Retinal pigment epithelial cell (primary cell): Measurements from ENCODE around the gene ABCC9.

Experiments
- DNase-seq: peaks from one replicate; pipeline ENCODE4 v3.0.0-alpha.2; 2010; ENCODE audit warnings: low read depth
- H3K4me3 ChIP-seq: 2 replicates; pipeline ENCODE4 v1.5.1; 2011; ENCODE audit warnings: mild to moderate bottlenecking, low read length, control low read depth, moderate library complexity
- CTCF ChIP-seq: conservative IDR thresholded peaks from 2 replicates; pipeline ENCODE4 v1.5.1; 2011; ENCODE audit warnings: low read depth, low read length, control low read depth, inconsistent platforms

The ABCC9 gene

GRCh38 chr12:21881965-21882364, 59.3 kb downstream of the ABCC9 start:
- H3K4me3 ChIP-seq, result no peak overlapping the region
- DNase-seq, result no peak
- no peak for TF ChIP-seq CTCF

- TF ChIP-seq CTCF, result no peak
- no peak for DNase-seq
- no peak overlapping the region for H3K4me3 ChIP-seq
Measured at GRCh38 chr12:21879312-21879711, 61.9 kb downstream of the ABCC9 start.

- no peak for DNase-seq
- H3K4me3 ChIP-seq, result no peak overlapping the region
- TF ChIP-seq CTCF, result no peak
Measured at GRCh38 chr12:21877293-21877982, 63.8 kb downstream of the ABCC9 start.

- DNase-seq, result no peak
- no peak for TF ChIP-seq CTCF
- no peak overlapping the region for H3K4me3 ChIP-seq
Measured at GRCh38 chr12:21865846-21866245, 75.4 kb downstream of the ABCC9 start.

GRCh38 chr12:21860534-21860933, 80.7 kb downstream of the ABCC9 start:
- no peak for DNase-seq
- TF ChIP-seq CTCF, result no peak
- no peak overlapping the region for H3K4me3 ChIP-seq

- no peak for TF ChIP-seq CTCF
- no peak for DNase-seq
- H3K4me3 ChIP-seq, result no peak overlapping the region
Measured at GRCh38 chr12:21860128-21860527, 81.1 kb downstream of the ABCC9 start.

- DNase-seq, result no peak
- H3K4me3 ChIP-seq, result no peak overlapping the region
Measured at GRCh38 chr12:21852251-21852650, 89.0 kb downstream of the ABCC9 start.

More at GRCh38 chr12:21852251-21852650, 89.0 kb downstream of the ABCC9 start:
- TF ChIP-seq CTCF, result no peak
